Fibroblast of lung (primary cell): ENCODE results near the gene CNPY2. TPM values are rescaled to one million over a fixed set of nuclear protein-coding genes. Genes with fewer than 3 reads are reported as not detected.

Source experiments
- DNase-seq, 2 donors: peaks; one replicate each; pipeline versions ENCODE4 v3.0.0 to v3.0.0-alpha.2; 2010; ENCODE audit warnings: low read depth in 2 of 2
- H2AFZ ChIP-seq: 2 replicates; pipeline ENCODE4 v1.5.1; 2012; ENCODE audit warnings: low read length, control low read depth, inconsistent platforms
- H3K27ac ChIP-seq: 2 replicates; pipeline ENCODE4 v1.5.1; 2011; ENCODE audit warnings: low read length, control low read depth; ENCODE audit not compliant: insufficient read depth
- H3K27me3 ChIP-seq: 2 replicates; pipeline ENCODE4 v1.5.1; 2011; ENCODE audit warnings: mild to moderate bottlenecking, low read length; ENCODE audit not compliant: control insufficient read depth, insufficient read depth
- H3K36me3 ChIP-seq: 2 replicates; pipeline ENCODE4 v1.5.1; 2011; ENCODE audit warnings: low read length; ENCODE audit not compliant: control insufficient read depth, insufficient read depth
- H3K4me1 ChIP-seq: 2 replicates; pipeline ENCODE4 v1.5.1; 2011; ENCODE audit warnings: low read length; ENCODE audit not compliant: control insufficient read depth, insufficient read depth; ENCODE audit errors: extremely low read depth
- H3K4me2 ChIP-seq: 2 replicates; pipeline ENCODE4 v1.5.1; 2011; ENCODE audit warnings: low read length, control low read depth; ENCODE audit not compliant: insufficient read depth; ENCODE audit errors: extremely low read depth
- H3K4me3 ChIP-seq, 4 experiments: fragments of 200-600 bp in 1 of 4; sonication (generic) in 1 of 4; replicated peaks in 1 of 4; 2 replicates each; pipeline ENCODE4 v1.5.1; 2011 to 2016; ENCODE audit warnings: low read length in 4 of 4, low read depth in 3 of 4, mild to moderate bottlenecking in 3 of 4, control low read depth in 2 of 4, inconsistent platforms in 1 of 4, mixed read lengths in 1 of 4; ENCODE audit not compliant: insufficient read depth in 1 of 4; ENCODE audit errors: control extremely low read depth in 1 of 4
- H3K79me2 ChIP-seq: 2 replicates; pipeline ENCODE4 v1.5.1; 2012; ENCODE audit warnings: mild to moderate bottlenecking, low read length, inconsistent platforms; ENCODE audit not compliant: control insufficient read depth, insufficient read depth
- H3K9ac ChIP-seq: 2 replicates; pipeline ENCODE4 v1.5.1; 2011; ENCODE audit warnings: mild to moderate bottlenecking, low read length, control low read depth; ENCODE audit not compliant: insufficient read depth
- H3K9me3 ChIP-seq: 2 replicates; pipeline ENCODE4 v1.5.1; 2012; ENCODE audit warnings: low read depth, low read length; ENCODE audit not compliant: control insufficient read depth, insufficient read depth
- H4K20me1 ChIP-seq: 2 replicates; pipeline ENCODE4 v1.5.1; 2011; ENCODE audit warnings: low read length; ENCODE audit not compliant: control insufficient read depth, insufficient read depth; ENCODE audit errors: extremely low read depth
- EZH2 ChIP-seq: IDR thresholded peaks from 2 replicates; pipeline ENCODE4 v1.5.1; 2012; ENCODE audit warnings: low read length, control low read depth, mild to moderate bottlenecking; ENCODE audit errors: missing control alignments
- polyA plus RNA-seq, 2 donors: library from polyadenylated mRNA; depleted of rRNA in 1 of 2; stranded (reverse) in 1 of 2; unstranded in 1 of 2; fragments of >200 nt; gene quantifications; 2 replicates each; pipeline ENCODE4 v1.2.1, GENCODE V29; 2011 to 2012; ENCODE audit warnings: missing spikeins in 1 of 2
- total RNA-seq: library from RNA; depleted of rRNA; stranded (reverse); fragments of >200 nt; gene quantifications from 2 replicates; pipeline ENCODE4 v1.2.1, GENCODE V29; 2014
- TF ChIP-seq, protein P1 (sequence below), 2 donors: IDR thresholded peaks in 1 of 2; conservative IDR thresholded peaks in 1 of 2; 1 replicate in 1 of 2; 2 replicates in 1 of 2; pipeline ENCODE4 v1.5.1; 2011 to 2012; ENCODE audit warnings: low read length in 2 of 2, control low read depth in 1 of 2, inconsistent platforms in 1 of 2, low read depth in 1 of 2, mild to moderate bottlenecking in 1 of 2

The CNPY2 gene
- total and polyA plus RNA-seq, 2 donors (not counting 1 experiment from before 2014, with no cell fraction given), result 48.2 to 124 TPM

DNA sequence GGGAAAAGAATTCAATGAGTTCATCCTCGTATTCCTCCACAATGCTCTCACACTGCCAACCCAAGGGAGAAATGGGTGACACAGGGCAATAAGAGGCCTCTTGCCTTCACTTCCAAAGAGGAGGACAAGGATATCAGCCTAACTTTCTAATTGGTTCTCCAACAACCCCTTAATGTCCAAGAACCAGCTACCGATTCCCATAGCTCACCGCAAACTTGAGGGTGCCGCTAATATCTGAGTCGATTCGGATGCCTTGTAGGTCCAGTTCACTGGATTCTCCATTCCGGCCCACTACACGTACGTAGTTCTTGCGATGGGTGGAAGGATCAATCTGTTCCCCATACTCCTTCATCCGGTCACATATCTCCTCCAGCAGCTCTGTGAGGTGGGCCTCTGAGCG lies 4.8 kb downstream of the CNPY2 start:
- H3K9ac ChIP-seq, result no peak overlapping the region
- DNase-seq, result no peak
- peaks cover 17% of the 10 kb centered on the region for H3K79me2 ChIP-seq
- H3K27ac ChIP-seq, result no peak overlapping the region
- H3K4me2 ChIP-seq, result no peak overlapping the region
- no peaks in the 10 kb centered on the region for H3K27me3 ChIP-seq
- H2AFZ ChIP-seq, result no peak overlapping the region
- peaks cover 4% of the 10 kb centered on the region for H3K36me3 ChIP-seq
- H3K4me1 ChIP-seq, result peaks cover 4% of the 10 kb centered on the region
- TF ChIP-seq EZH2, result no peak
- TF ChIP-seq, protein P1, sequence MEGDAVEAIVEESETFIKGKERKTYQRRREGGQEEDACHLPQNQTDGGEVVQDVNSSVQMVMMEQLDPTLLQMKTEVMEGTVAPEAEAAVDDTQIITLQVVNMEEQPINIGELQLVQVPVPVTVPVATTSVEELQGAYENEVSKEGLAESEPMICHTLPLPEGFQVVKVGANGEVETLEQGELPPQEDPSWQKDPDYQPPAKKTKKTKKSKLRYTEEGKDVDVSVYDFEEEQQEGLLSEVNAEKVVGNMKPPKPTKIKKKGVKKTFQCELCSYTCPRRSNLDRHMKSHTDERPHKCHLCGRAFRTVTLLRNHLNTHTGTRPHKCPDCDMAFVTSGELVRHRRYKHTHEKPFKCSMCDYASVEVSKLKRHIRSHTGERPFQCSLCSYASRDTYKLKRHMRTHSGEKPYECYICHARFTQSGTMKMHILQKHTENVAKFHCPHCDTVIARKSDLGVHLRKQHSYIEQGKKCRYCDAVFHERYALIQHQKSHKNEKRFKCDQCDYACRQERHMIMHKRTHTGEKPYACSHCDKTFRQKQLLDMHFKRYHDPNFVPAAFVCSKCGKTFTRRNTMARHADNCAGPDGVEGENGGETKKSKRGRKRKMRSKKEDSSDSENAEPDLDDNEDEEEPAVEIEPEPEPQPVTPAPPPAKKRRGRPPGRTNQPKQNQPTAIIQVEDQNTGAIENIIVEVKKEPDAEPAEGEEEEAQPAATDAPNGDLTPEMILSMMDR (conservative IDR thresholded peaks at IDR 0.05 in 1 of 2, IDR thresholded peaks at IDR 0.05 in 1 of 2; ENCODE audit: low read depth in 1 of 2, low read length in 2 of 2), result no peak
- H4K20me1 ChIP-seq, result no peaks in the 10 kb centered on the region
- H3K9me3 ChIP-seq, result no peaks in the 10 kb centered on the region
- no peak overlapping the region for H3K4me3 ChIP-seq

DNA sequence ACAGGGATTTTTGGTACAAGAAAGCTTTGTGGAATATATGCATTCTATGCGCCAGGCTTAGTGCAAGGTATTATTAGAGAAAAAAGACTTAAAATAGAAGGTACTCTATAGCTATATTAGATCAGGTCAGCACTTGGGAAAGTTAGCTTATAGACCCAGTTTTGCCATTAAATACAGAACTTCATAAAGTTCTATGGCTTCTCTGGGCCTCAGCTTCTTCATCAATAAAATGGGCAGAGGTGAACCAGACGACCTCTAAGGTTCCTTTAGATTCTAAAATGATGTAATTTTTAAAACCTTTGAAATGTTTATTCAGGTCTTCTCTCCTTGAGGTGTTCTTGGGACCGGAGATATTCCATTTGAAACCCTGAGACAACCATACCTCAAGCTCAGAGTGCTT lies 7.1 kb downstream of the CNPY2 start:
- H4K20me1 ChIP-seq, result no peaks in the 10 kb centered on the region
- H3K27me3 ChIP-seq, result no peaks in the 10 kb centered on the region
- TF ChIP-seq, protein P1 (conservative IDR thresholded peaks at IDR 0.05 in 1 of 2, IDR thresholded peaks at IDR 0.05 in 1 of 2; ENCODE audit: low read depth in 1 of 2, low read length in 2 of 2), result no peak
- TF ChIP-seq EZH2, result no peak
- H3K79me2 ChIP-seq, result no peaks in the 10 kb centered on the region
- no peak overlapping the region for H2AFZ ChIP-seq
- no peak overlapping the region for H3K4me2 ChIP-seq
- DNase-seq, result no peak
- no peaks in the 10 kb centered on the region for H3K9me3 ChIP-seq
- no peak overlapping the region for H3K9ac ChIP-seq
- no peaks in the 10 kb centered on the region for H3K4me1 ChIP-seq
- H3K4me3 ChIP-seq, result no peak overlapping the region
- H3K27ac ChIP-seq, result no peak overlapping the region
- no peaks in the 10 kb centered on the region for H3K36me3 ChIP-seq

DNA sequence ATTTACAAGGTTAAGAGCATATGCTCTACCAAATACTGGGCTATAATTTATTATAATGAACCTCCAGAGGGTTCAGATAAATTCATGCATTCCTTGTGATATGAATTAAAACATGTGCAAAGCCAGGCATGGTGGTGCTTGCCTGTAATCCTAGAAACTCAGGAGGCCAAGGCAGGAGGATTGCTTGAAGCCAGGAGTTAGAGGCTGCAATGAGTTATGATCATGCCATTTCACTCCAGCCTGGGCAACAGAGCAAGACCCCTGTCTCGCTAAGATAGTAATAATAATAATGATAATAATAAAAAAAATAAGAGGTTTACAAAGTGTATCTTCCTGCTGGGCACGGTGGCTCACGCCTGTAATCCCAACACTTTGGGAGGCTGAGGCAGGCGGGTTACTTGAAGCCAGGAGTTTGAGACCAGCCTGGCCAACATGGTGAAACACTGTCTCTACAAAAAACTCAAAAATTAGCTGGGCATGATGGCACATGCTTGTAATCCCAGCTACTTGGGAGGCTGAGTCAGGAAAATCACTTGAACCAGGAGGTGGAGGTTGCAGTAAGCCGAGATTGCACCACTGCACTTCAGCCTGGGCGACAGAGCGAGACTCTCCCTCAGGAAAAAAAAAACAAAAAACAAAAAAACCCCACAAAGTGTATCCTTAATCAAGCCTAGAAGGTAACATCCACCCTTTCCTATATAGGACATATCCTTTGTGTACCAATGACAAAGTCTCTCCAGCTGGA lies 8.4 kb downstream of the CNPY2 start:
- H3K36me3 ChIP-seq, result no peaks in the 10 kb centered on the region
- no peak overlapping the region for H3K4me3 ChIP-seq
- H3K4me1 ChIP-seq, result no peaks in the 10 kb centered on the region
- DNase-seq, result no peak
- no peaks in the 10 kb centered on the region for H3K9me3 ChIP-seq
- no peaks in the 10 kb centered on the region for H3K79me2 ChIP-seq
- H4K20me1 ChIP-seq, result no peaks in the 10 kb centered on the region
- no peak overlapping the region for H3K27ac ChIP-seq
- H3K4me2 ChIP-seq, result no peak overlapping the region
- H3K27me3 ChIP-seq, result no peaks in the 10 kb centered on the region
- TF ChIP-seq, protein P1 (conservative IDR thresholded peaks at IDR 0.05 in 1 of 2, IDR thresholded peaks at IDR 0.05 in 1 of 2; ENCODE audit: low read depth in 1 of 2, low read length in 2 of 2), result no peak
- no peak for TF ChIP-seq EZH2
- no peak overlapping the region for H3K9ac ChIP-seq
- no peak overlapping the region for H2AFZ ChIP-seq
